Fibroblast of the aortic adventitia (primary cell): Measurements from ENCODE around the gene UGT1A9. TPM values are rescaled to one million over a fixed set of nuclear protein-coding genes. Genes with fewer than 3 reads are reported as not detected.

ENCODE experiments used
- DNase-seq: peaks from one replicate; pipeline ENCODE4 v3.0.0-alpha.2; 2010; ENCODE audit warnings: low read depth
- H3K4me3 ChIP-seq: 2 replicates; pipeline ENCODE4 v1.5.1; 2011; ENCODE audit warnings: low read depth, mild to moderate bottlenecking, control low read depth, low read length, moderate library complexity
- CTCF ChIP-seq: IDR thresholded peaks from 2 replicates; pipeline ENCODE4 v1.5.1; 2011; ENCODE audit warnings: mild to moderate bottlenecking, low read length, control low read depth, inconsistent platforms; ENCODE audit not compliant: insufficient read depth
- total RNA-seq: library from RNA; depleted of rRNA; stranded (reverse); fragments of >200 nt; gene quantifications from 2 replicates; pipeline ENCODE4 v1.2.3, GENCODE V29; 2012; ENCODE audit warnings: low replicate concordance

The UGT1A9 gene
- total RNA-seq, 1 donor: not detected

GRCh38 chr2:233814056-233814835, 142.5 kb downstream of the UGT1A9 start:
- DNase-seq: peak; percentile 14
- no peak overlapping the region for H3K4me3 ChIP-seq
- TF ChIP-seq CTCF: no peak

DNA sequence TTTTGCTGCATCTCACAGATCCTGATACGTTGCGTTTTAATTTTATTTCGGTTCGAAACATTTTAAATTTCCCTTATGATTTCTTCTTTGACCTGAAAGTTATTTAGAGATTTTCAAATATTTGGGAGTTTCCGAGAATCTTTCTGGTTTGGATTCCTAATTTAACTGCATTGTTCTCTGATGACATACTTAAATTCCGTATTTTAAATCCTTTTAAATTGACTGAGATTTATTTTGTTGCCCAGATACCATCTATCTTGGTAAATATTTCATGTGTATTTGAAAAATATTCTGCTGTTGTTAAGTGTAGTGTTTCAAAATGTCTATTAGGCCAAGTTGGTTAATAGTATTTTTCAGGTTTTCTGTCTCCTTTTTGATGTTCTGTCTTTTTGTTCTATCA, 144.2 kb downstream of the UGT1A9 start:
- TF ChIP-seq CTCF: no peak
- peak; percentile 41 for DNase-seq
- H3K4me3 ChIP-seq: no peak overlapping the region

DNA sequence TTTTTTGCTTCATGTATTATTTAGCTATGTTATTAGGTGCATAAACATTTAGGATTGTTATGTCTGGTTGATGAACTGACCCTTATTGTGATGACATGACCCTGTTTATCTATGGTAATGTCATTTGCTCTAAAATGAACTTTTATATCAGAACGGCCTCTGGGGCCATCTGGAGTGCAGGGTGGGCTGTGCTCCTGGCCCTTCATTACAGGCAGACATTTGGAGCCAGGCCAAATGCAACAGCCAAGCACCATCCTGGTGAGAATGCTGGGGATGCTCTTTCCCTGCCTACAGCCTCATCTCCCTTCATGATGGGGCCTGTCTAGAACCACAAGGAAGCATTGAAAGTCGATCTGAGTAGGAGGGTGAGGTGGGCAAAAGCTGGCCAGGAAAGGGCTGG, 144.6 kb downstream of the UGT1A9 start:
- no peak for TF ChIP-seq CTCF
- no peak overlapping the region for H3K4me3 ChIP-seq
- no peak for DNase-seq

- DNase-seq: no peak
- no peak overlapping the region for H3K4me3 ChIP-seq
- no peak for TF ChIP-seq CTCF
Observed at GRCh38 chr2:233816771-233817170, 145.1 kb downstream of the UGT1A9 start.

DNA sequence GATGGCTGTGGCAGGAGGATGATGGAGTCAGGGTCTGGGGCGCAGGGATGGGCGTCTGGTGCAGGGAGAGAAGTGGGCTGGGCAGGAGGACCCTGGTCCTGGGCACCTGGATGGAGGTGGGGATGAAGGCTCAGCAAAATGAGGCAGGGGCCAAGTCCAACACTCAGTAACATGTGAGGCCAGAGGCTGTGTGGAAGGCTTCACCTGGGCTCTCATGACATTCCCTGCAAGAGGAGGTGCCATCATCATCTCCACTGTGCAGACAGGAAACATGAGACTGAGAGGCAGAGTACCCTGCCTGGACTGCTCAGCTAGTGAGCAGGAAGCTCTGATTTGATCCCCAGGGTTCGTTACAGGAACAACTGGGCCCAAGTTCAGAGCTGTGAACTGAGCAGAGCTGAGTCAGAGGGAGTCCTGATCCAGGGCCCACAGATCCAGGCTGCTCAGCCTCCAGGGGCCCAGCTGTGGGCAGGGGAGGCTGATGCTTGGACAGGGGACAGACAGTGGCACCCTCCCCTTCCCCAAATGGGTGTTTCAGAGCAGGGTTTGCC, 145.7 kb downstream of the UGT1A9 start:
- no peak for TF ChIP-seq CTCF
- no peak overlapping the region for H3K4me3 ChIP-seq
- DNase-seq: peak; percentile 40

DNA sequence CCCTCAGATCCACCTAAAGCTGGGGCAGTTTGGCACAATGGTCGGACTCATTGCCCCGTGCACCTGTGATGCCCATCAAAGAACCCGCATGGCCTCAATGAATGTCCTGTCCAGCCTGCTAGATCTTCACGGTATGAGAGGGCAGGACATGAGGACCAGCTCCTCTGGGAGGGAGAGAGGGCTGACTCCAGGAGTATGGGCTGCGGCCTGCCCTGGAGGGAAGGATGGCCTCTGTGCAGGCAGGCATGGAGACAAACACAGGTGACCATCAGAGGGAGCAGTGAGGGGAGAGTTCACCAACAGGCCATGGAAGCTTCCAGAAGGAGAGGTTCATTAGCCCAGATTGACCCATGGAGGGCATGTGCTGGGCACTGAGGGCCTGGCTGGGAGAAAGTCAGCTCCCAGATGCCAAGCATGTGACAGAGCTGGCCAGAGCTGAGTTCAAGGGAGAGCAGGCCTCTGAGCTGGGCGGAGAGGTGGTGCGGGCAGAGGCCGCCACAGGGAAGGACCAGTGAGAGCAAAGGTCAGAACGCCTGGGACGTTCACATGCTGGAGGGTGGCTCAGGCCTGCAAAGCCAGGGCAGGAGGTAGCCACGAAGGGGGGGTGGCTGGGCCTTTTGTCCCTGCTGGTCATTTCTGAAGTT, 146.4 kb downstream of the UGT1A9 start:
- TF ChIP-seq CTCF: no peak
- DNase-seq: no peak

More for the DNA sequence above, 146.4 kb downstream of the UGT1A9 start:
- H3K4me3 ChIP-seq: no peak overlapping the region
